GM12878 (cell line): ENCODE results near the gene VAX1. TPM values are rescaled to one million over a fixed set of nuclear protein-coding genes. Genes with fewer than 3 reads are reported as not detected.
A peak's percentile ranks its signal among the peaks of the same experiment; 100 is the strongest.

Experiments used
- ATAC-seq: fragments of 200-7000 bp; cut with Tn5 transposase; 3 replicates; pipeline ENCODE4 v1.9.1; 2020; ENCODE audit warnings: mild to moderate bottlenecking, moderate library complexity
- BruUV-seq: library from RNA; stranded (reverse); fragments of 400-500 nt; replicated peaks from 2 replicates; lab custom pipeline; 2021; lab: Mats Ljungman, UMichigan
- CTCF ChIA-PET: fragments of 300-600 bp; sonication (Branson Sonifier 250); formaldehyde crosslinking; extraction: SDS; loops from one replicate; lab custom pipeline; 2021; ENCODE audit warnings: inconsistent platforms; lab: Yijun Ruan, JAX
- POLR2A ChIA-PET: fragments of 350-600 bp; formaldehyde crosslinking; extraction: SDS; loops from one replicate; lab custom pipeline; 2021; ENCODE audit warnings: inconsistent platforms; lab: Charles Lee
- RAD21 ChIA-PET: fragments of 300-600 bp; sonication (Branson Sonifier 250); formaldehyde crosslinking; loops from one replicate; lab custom pipeline; 2023; ENCODE audit warnings: antibody characterized with exemption; ENCODE audit not compliant: unreplicated experiment; lab: Charles Lee
- SMC1A ChIA-PET: fragments of 300-600 bp; sonication (Branson Sonifier 250); formaldehyde crosslinking; loops from one replicate; lab custom pipeline; 2023; ENCODE audit not compliant: unreplicated experiment, uncharacterized antibody; lab: Charles Lee
- DNase-seq: peaks from one replicate; pipeline ENCODE4 v3.0.0-alpha.2; 2011; ENCODE audit warnings: low read depth, low spot score
- FAIRE-seq: peaks from 3 replicates; lab custom pipeline; 2011; peaks lifted over from hg19 to GRCh38; lab: Jason Lieb, UNC
- H2AFZ ChIP-seq: 2 replicates; pipeline ENCODE4 v1.6.0; 2011; ENCODE audit warnings: low read depth, low read length, control low read depth; ENCODE audit not compliant: control insufficient read depth
- H3K27ac ChIP-seq: 2 replicates; pipeline ENCODE4 v1.5.1; 2011; ENCODE audit warnings: control low read depth; ENCODE audit not compliant: control insufficient read depth, insufficient read depth
- H3K27me3 ChIP-seq, 2 experiments: replicated peaks in 1 of 2; 2 replicates each; pipeline versions ENCODE4 v1.6.0 to v1.6.1; 2011; ENCODE audit warnings: low read length in 1 of 2; ENCODE audit not compliant: control insufficient read depth in 2 of 2, insufficient read depth in 2 of 2
- H3K36me3 ChIP-seq, 2 experiments: 2 replicates each; pipeline ENCODE4 v1.5.1; 2011; ENCODE audit warnings: low read length in 1 of 2; ENCODE audit not compliant: control insufficient read depth in 2 of 2, insufficient read depth in 2 of 2
- H3K4me1 ChIP-seq: 2 replicates; pipeline ENCODE4 v1.6.1; 2011; ENCODE audit warnings: mild to moderate bottlenecking, low read length, moderate library complexity, mixed read lengths; ENCODE audit not compliant: control insufficient read depth, insufficient read depth
- H3K4me2 ChIP-seq: 2 replicates; pipeline ENCODE4 v1.6.0; 2011; ENCODE audit warnings: control low read depth; ENCODE audit not compliant: control insufficient read depth, insufficient read depth
- H3K4me3 ChIP-seq: fragments of 200-600 bp; sonication (generic); 2 replicates; pipeline ENCODE4 v1.5.1; 2016
- H3K79me2 ChIP-seq: 2 replicates; pipeline ENCODE4 v1.6.0; 2011; ENCODE audit warnings: low read length; ENCODE audit not compliant: control insufficient read depth, insufficient read depth
- H3K9ac ChIP-seq: 2 replicates; pipeline ENCODE4 v1.8.0; 2011; ENCODE audit warnings: low read length, control low read depth, mixed read lengths; ENCODE audit not compliant: control insufficient read depth, insufficient read depth
- H3K9me3 ChIP-seq: replicated peaks from 3 replicates; pipeline ENCODE4 v1.5.1; 2011; ENCODE audit warnings: mild to moderate bottlenecking, low read length; ENCODE audit not compliant: control insufficient read depth, insufficient read depth
- H4K20me1 ChIP-seq: 2 replicates; pipeline ENCODE4 v1.6.0; 2011; ENCODE audit not compliant: control insufficient read depth, insufficient read depth
- BHLHE40 ChIP-seq, 2 experiments: fragments of 450-650 bp in 1 of 2; IDR thresholded peaks; 2 replicates each; pipeline ENCODE4 v1.6.1; 2011 to 2017; ENCODE audit warnings: low read depth in 2 of 2, borderline replicate concordance in 1 of 2, improper control_type of control experiment in 1 of 2, low read length in 1 of 2, mild to moderate bottlenecking in 1 of 2
- CTCF ChIP-seq, 3 experiments: IDR thresholded peaks in 2 of 3; conservative IDR thresholded peaks in 1 of 3; 2 replicates each; pipeline ENCODE4 v1.5.1; 2011; ENCODE audit warnings: low read depth in 3 of 3, low read length in 3 of 3, mild to moderate bottlenecking in 3 of 3, control low read depth in 2 of 3, moderate library complexity in 2 of 3, inconsistent platforms in 1 of 3, mixed read lengths in 1 of 3; ENCODE audit not compliant: control insufficient read depth in 2 of 3, insufficient read depth in 1 of 3; ENCODE audit errors: extremely low read depth in 1 of 3
- E2F8 ChIP-seq: fragments of 450-650 bp; IDR thresholded peaks from 2 replicates; pipeline ENCODE4 v1.6.1; 2018; ENCODE audit warnings: mild to moderate bottlenecking, low read depth, moderate library complexity; ENCODE audit not compliant: partially characterized antibody
- GATAD2B ChIP-seq: fragments of 450-650 bp; conservative IDR thresholded peaks from 2 replicates; pipeline ENCODE4 v1.6.1; 2017; ENCODE audit warnings: low read depth, mild to moderate bottlenecking, moderate library complexity
- IRF3 ChIP-seq: fragments of 450-650 bp; IDR thresholded peaks from 2 replicates; pipeline ENCODE4 v1.6.1; 2014; ENCODE audit warnings: mild to moderate bottlenecking
- MYB ChIP-seq: fragments of 150-350 bp; IDR thresholded peaks from 2 replicates; pipeline ENCODE4 v1.6.1; 2014; ENCODE audit warnings: mild to moderate bottlenecking, low read depth, low read length, borderline replicate concordance
- NFYB ChIP-seq: IDR thresholded peaks from 2 replicates; pipeline ENCODE4 v1.6.1; 2011; ENCODE audit warnings: low read depth, mild to moderate bottlenecking, low read length, improper control_type of control experiment, moderate library complexity; ENCODE audit not compliant: insufficient read depth
- RAD21 ChIP-seq: IDR thresholded peaks from 2 replicates; pipeline ENCODE4 v1.6.1; 2011; ENCODE audit warnings: mild to moderate bottlenecking, low read depth, low read length, moderate library complexity; ENCODE audit not compliant: insufficient read depth
- RELB ChIP-seq: fragments of 450-650 bp; IDR thresholded peaks from 2 replicates; pipeline ENCODE4 v1.6.1; 2017; ENCODE audit warnings: low read depth, mild to moderate bottlenecking, moderate library complexity
- SMC3 ChIP-seq: IDR thresholded peaks from 2 replicates; pipeline ENCODE4 v1.6.1; 2011; ENCODE audit warnings: low read length, improper control_type of control experiment, borderline replicate concordance
- SUZ12 ChIP-seq: fragments of 200-600 bp; sonication (generic); IDR thresholded peaks from one replicate; pipeline ENCODE4 v1.6.1; 2018; ENCODE audit warnings: antibody characterized with exemption, mild to moderate bottlenecking; ENCODE audit not compliant: unreplicated experiment
- YY1 ChIP-seq: IDR thresholded peaks from 2 replicates; pipeline ENCODE4 v1.6.1; 2011; ENCODE audit warnings: low read depth, mild to moderate bottlenecking, low read length
- WGBS: methylation state at CpG from one replicate; pipeline ENCODE4 v1.1.6; 2016; ENCODE audit warnings: low lambda C conversion rate; ENCODE audit not compliant: insufficient replicate concordance, insufficient coverage; ENCODE audit errors: missing lambda C conversion rate; 5-methylcytosine and 5-hydroxymethylcytosine counted together
- in situ Hi-C: fragments of 300-500 bp; cut with MboI; formaldehyde crosslinking; loops from 9 replicates; pipeline ENCODE4 v1.14.3; 2018; ENCODE audit warnings: mixed read lengths
- intact Hi-C: fragments of 100-400 bp; cut with micrococcal nuclease; formaldehyde crosslinking; loops from one replicate; pipeline ENCODE4 v1.14.2; 2022; ENCODE audit not compliant: unreplicated experiment
- polyA plus RNA-seq, 11 experiments: library from polyadenylated mRNA; depleted of rRNA in 4 of 11; unstranded in 6 of 11; stranded (reverse) in 5 of 11; fragments of >200 nt; fragmentation: Nextera tagmentation in 4 of 11; fragmentation: Illumina TruSeq in 1 of 11; extraction: Ambion mirVana in 4 of 11; extraction: Trizol in 1 of 11; gene quantifications; 1 replicate in 1 of 11; 2 replicates in 10 of 11; pipeline versions ENCODE4 v1.2.1 to v1.2.3, GENCODE V29; 2011 to 2016; ENCODE audit warnings: inconsistent platforms in 2 of 11, missing spikeins in 2 of 11, low read depth in 1 of 11
- total RNA-seq, 4 experiments: library from RNA; depleted of rRNA in 3 of 4; stranded (reverse); fragments of >200 nt in 3 of 4; fragmentation: Illumina TruSeq in 1 of 4; extraction: Trizol in 1 of 4; gene quantifications; 2 replicates each; pipeline versions ENCODE4 v1.2.1 to v1.2.3, GENCODE V29; 2013 to 2021

The VAX1 gene
- total and polyA plus RNA-seq, 10 of the 15 experiments (the other 5 are each of a cell fraction or from before 2014, with no cell fraction given) = not detected

GRCh38 chr10:117167789-117168674, 30.0 kb upstream of the VAX1 start:
- no peak overlapping the region for H3K4me2 ChIP-seq
- no peak for DNase-seq
- no peak overlapping the region for H3K9ac ChIP-seq
- intact Hi-C loops = no loop called here
- no peak overlapping the region for H3K27ac ChIP-seq
- H3K4me3 ChIP-seq = no peak overlapping the region
- H3K79me2 ChIP-seq = no peaks in the 10 kb centered on the region
- peak; percentile 65 for TF ChIP-seq SUZ12
- peak; percentile 48 for TF ChIP-seq RAD21
- peak; percentile 64 for TF ChIP-seq YY1
- peak; percentile 63 to 77 (median 66) for TF ChIP-seq CTCF (IDR thresholded peaks at IDR 0.05 in 2 of 3, conservative IDR thresholded peaks at IDR 0.05 in 1 of 3; ENCODE audit: control insufficient read depth in 2 of 3, extremely low read depth in 1 of 3, insufficient read depth in 1 of 3, low read depth in 3 of 3, low read length in 3 of 3)
- TF ChIP-seq SMC3 = peak; percentile 70
- no peak for TF ChIP-seq E2F8
- 0 out of 4 replicates have a peak, but pooled peaks of 1 of the 2 experiments have one; percentile 3 for TF ChIP-seq BHLHE40 (IDR thresholded peaks at IDR 0.05; ENCODE audit: borderline replicate concordance in 1 of 2, low read depth in 2 of 2, low read length in 1 of 2)
- TF ChIP-seq IRF3 = no peak
- no peak for TF ChIP-seq MYB
- TF ChIP-seq NFYB = no peak
- TF ChIP-seq RELB = no peak
- 0 out of 2 replicates have a peak, but pooled peaks have one; percentile 33 for TF ChIP-seq GATAD2B
- TF ChIP-seq, all 136 proteins: peak for 7
- FAIRE-seq (no peak), ATAC-seq (peak; percentile 99)
- CTCF ChIA-PET = interaction anchor here (0.8 to 11.2 kb wide), 19 partner anchors 7 to 486 kb away, joined by 3 to 286 read pairs (median 4); no protein-coding TSS in a partner anchor
- Histone ChIP-seq H3K4me1 (no peaks in the 10 kb centered on the region), H3K9me3 (no peaks in the 10 kb centered on the region), H2AFZ (no peak overlapping the region; the same call in 1 of the 2 replicates), H3K27me3 (peaks cover 22 to 25% of the 10 kb centered on the region in 2 experiments), H3K36me3 (no peaks in the 10 kb centered on the region), H4K20me1 (no peaks in the 10 kb centered on the region)
- SMC1A ChIA-PET = interaction anchor here (0.6 to 3.1 kb wide), 6 partner anchors 340 to 481 kb away, joined by 3 to 21 read pairs (median 3); no protein-coding TSS in a partner anchor
- WGBS = 31% methylated on average over 60 of the region's 75 CpGs
- POLR2A ChIA-PET = no interaction called here
- in situ Hi-C loops = no loop called here
- BruUV-seq = no TSS peak
- RAD21 ChIA-PET = interaction anchor here (0.7 to 5.2 kb wide), 7 partner anchors 9 to 379 kb away, joined by 3 to 47 read pairs (median 3); no protein-coding TSS in a partner anchor
